NB4 (cell line): ENCODE data around the gene NME4.

Experiments used
- POLR2A ChIP-seq: IDR thresholded peaks from 2 replicates; pipeline ENCODE4 v1.6.1; 2011; ENCODE audit warnings: mild to moderate bottlenecking; ENCODE audit not compliant: insufficient read length; ENCODE audit errors: extremely low read depth
- TF ChIP-seq, protein P1 (sequence below): IDR thresholded peaks from one replicate; pipeline ENCODE4 v1.5.1; 2012; ENCODE audit warnings: low read depth, low read length

DNA sequence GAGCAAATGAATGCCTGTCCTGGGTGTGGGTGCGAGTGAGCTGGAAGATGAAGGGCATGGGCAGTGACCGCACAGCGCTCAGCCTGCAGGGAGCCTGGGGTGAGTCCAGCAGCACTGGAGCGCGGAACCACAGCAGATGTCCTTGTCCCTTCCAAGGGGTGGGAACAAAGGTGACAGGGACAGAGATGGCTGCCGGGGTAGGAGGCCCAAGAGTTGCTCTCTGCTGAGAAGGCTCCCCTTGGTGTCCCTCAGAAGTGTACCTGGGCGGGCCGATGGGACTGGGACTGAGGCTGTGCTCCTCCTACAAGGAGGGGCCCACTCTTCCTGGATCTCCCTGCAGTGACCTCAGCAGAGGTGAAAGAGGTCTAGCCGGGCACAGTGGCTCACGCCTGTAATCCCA, 7.6 kb upstream of the NME4 start:
- TF ChIP-seq, protein P1, sequence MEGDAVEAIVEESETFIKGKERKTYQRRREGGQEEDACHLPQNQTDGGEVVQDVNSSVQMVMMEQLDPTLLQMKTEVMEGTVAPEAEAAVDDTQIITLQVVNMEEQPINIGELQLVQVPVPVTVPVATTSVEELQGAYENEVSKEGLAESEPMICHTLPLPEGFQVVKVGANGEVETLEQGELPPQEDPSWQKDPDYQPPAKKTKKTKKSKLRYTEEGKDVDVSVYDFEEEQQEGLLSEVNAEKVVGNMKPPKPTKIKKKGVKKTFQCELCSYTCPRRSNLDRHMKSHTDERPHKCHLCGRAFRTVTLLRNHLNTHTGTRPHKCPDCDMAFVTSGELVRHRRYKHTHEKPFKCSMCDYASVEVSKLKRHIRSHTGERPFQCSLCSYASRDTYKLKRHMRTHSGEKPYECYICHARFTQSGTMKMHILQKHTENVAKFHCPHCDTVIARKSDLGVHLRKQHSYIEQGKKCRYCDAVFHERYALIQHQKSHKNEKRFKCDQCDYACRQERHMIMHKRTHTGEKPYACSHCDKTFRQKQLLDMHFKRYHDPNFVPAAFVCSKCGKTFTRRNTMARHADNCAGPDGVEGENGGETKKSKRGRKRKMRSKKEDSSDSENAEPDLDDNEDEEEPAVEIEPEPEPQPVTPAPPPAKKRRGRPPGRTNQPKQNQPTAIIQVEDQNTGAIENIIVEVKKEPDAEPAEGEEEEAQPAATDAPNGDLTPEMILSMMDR, result no peak
- no peak for TF ChIP-seq POLR2A
